Endometrial microvascular endothelial cells (primary cell): ENCODE results near the gene METTL25. TPM values are rescaled to one million over a fixed set of nuclear protein-coding genes. Genes with fewer than 3 reads are reported as not detected.

Experiments used
- in situ Hi-C: cut with HindIII; loops from 2 replicates; pipeline ENCODE4 v1.10.0; 2017; ENCODE audit warnings: low sequenced_read_pairs, low pct_unique_long_range_greater_than_20kb; ENCODE audit errors: inconsistent ontology term
- total RNA-seq: library from RNA; depleted of rRNA; stranded (reverse); fragments of >200 nt; gene quantifications from one replicate; pipeline ENCODE4 v1.2.3, GENCODE V29; 2015; ENCODE audit errors: inconsistent ontology term

Gene METTL25
- total RNA-seq, 1 donor from 2014 or later: 8.4 TPM

GRCh38 chr12:82383930-82384552 is 25.7 kb downstream of the METTL25 start:
- in situ Hi-C loops: no loop called here

- in situ Hi-C loops: no loop called here
Observed at GRCh38 chr12:82398879-82399278, 40.5 kb downstream of the METTL25 start.

- in situ Hi-C loops: no loop called here
Observed at GRCh38 chr12:82400819-82401218, 42.5 kb downstream of the METTL25 start.

DNA sequence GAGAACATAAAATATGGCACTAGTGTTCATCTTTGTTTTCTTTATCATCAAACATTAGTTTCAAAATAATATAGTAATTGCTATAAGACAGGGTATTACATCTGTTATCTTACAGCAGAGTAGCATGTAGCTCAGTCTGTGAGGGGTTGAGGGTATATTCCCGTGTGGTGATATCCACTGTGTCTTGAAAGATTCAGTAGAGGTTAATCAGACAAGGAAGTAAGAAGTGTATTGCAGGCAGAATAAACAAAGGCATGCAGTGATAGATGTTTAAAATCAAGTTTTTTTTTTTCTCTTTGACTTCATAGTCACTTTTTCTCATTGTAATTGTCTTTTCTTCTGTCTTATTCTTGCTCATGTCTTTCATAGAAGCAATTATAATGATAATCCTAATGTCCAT is 48.3 kb downstream of the METTL25 start:
- in situ Hi-C loops: no loop called here

DNA sequence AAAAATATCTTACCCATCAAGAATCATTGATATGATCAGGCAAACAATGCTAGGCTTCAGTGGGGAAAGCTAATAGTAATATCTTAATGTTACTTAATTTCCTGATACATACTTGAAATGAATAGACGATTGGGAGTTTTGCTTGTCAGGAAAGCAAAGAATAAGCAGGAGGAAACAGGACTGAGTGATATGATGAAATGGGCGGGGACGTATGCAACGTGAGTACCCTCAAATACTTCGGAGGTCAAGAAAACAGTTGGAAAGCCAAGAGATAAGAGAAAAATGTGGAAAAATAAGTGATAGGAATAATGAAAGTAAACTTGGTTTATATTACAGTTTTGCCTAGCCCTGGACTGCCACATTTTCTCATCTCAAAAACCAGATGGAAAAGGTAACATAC is 49.2 kb downstream of the METTL25 start:
- in situ Hi-C loops: no loop called here

DNA sequence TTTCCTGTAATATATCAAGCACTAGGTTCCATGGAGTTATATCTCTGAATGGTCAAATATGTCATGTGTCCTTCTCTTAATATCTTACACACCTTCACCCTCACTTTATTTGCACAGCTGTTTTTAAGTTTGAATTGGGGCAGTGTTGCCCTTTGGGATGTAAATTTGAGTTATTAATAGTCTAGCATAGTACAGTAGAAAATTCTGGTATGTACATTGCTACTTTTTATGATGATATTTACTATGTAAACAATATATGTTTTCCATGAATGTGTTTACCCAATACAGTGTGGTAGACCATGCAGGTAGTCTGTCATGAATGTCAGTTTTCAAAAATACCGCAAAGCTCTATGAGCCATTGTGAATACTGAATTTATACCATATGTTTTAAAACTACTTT is 50.5 kb downstream of the METTL25 start:
- in situ Hi-C loops: no loop called here

- in situ Hi-C loops: no loop called here
Observed at GRCh38 chr12:82411546-82412230, 53.4 kb downstream of the METTL25 start.

DNA sequence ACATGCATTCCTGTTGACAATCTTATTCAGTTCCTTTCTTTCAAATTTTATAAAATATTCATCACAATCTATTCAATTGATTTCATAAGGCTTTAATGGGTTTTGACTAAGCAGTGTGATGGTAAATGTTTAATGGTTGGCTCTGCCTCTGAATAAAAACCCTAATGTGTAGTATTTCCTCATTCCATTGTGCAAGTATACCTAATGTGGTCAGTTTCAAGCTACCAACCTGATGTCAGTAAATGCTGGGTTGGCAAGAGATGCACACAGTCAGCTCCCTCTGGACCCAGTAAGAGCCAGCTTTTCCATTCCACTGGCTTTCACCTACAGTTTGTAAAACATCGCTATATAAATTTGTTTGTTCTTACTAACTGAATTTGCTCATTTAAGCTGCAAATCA is 53.9 kb downstream of the METTL25 start:
- in situ Hi-C loops: no loop called here

- in situ Hi-C loops: no loop called here
Observed at GRCh38 chr12:82414044-82414443, 55.7 kb downstream of the METTL25 start.

- in situ Hi-C loops: no loop called here
Observed at GRCh38 chr12:82414926-82415325, 56.6 kb downstream of the METTL25 start.

DNA sequence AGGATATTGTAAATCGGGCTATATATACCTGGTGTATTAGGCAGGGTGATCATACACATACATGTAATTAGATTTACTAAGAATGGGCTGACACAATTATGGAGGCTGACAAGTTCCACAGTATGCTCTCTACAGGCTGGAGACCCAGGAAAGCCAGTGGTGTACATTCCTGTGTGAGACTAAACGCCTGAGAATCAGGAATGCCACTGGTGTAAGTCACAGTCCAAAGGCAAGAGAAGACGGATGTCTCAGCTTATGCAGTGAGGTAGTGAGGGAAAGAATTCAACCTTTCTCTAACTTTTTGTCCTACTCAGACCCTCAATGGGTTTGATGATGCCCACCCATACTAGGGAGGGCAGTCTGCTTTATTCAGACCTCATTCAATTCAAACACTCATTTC is 57.1 kb downstream of the METTL25 start:
- in situ Hi-C loops: no loop called here

DNA sequence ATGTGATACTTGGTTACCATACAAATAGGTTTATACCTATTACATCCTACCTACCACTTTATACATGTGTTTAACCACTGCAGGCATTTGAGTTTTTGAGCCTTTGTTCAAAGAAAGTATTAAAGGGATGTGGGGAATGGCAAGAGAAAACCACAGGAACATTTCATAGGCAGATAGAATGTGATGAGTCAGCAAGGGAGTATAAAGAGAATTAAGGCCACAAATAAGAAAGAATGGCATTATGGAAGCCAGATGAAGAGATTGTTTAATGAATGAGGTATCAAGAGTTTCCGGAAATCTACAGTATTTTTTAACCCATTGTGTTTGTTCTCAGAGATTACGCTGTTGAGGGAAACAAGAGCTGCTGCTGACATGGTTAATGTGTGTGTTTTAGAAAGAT is 66.9 kb downstream of the METTL25 start:
- in situ Hi-C loops: no loop called here

- in situ Hi-C loops: no loop called here
Observed at GRCh38 chr12:82426081-82426480, 67.8 kb downstream of the METTL25 start.

- in situ Hi-C loops: no loop called here
Observed at GRCh38 chr12:82426586-82426985, 68.3 kb downstream of the METTL25 start.

GRCh38 chr12:82430541-82431145 is 72.3 kb downstream of the METTL25 start:
- in situ Hi-C loops: no loop called here

DNA sequence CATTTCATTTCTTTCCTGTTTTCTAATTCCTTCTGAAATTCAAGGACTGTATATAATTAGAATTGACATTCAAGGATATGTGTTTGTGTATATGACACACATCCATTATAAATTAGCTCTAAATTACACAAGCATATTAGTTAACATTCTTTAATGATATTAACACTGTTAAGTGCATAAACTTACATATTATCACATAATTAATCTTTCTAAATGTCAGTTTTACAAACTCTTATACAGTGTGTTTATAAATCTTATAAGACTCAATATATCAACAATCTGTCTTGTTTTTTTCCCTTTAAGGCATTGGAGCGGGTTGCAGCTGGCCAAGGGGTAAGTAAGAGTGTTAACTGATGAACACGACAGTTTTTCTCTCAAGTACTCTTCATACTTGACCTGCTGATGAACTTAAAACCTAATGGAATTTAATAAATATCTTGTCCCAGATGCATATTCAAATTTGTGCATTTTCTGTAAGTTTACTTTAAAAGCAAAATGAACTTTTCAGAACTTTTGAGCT is 76.1 kb downstream of the METTL25 start:
- in situ Hi-C loops: no loop called here

- in situ Hi-C loops: no loop called here
Observed at GRCh38 chr12:82436354-82436753, 78.0 kb downstream of the METTL25 start.

DNA sequence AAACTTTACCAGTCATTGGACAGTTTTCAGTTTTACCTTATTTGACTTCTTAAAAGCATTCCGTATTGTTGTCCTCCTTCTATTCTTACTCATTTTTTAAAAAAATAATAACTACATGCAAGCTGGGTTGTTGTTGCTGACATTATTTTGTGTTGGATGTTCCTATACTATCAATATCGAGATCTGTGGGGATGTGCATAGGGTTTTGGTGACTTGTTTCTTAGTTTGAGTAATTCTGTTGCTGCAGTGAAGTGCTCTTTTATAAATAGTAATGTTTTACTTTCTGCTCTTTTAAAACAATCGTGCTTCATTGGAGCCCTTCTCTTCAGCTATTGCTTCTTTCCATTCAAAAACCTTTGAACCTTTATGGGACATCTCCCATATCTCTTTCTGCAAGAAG is 79.4 kb downstream of the METTL25 start:
- in situ Hi-C loops: no loop called here

DNA sequence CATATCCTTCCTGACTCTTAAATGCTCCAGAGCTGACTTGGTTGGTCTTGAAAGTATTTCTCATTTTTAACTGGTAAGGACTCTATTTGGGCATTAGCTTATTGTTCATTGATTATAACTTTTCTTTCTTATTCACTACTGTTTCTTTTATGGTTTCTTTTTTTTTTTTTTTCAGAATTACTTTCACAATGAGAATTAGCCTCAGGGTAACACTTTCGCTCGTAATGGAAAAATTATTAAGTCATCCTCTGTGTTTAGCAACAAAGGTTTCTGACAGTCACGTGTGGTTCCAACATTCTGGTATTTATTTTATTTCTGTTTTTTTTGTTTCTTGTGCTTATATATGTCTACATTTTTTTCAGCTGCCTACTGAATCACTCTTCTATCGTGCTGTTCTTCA is 80.0 kb downstream of the METTL25 start:
- in situ Hi-C loops: no loop called here

- in situ Hi-C loops: no loop called here
Observed at GRCh38 chr12:82440885-82441284, 82.6 kb downstream of the METTL25 start.
